ENCODE data around the gene SUSD6. TPM values are rescaled to one million over a fixed set of nuclear protein-coding genes. Genes with fewer than 3 reads are reported as not detected.

The SUSD6 gene
- total and polyA plus RNA-seq, 9 of the 15 experiments (the other 6 are each of a cell fraction or from before 2014, with no cell fraction given) = 2.9 to 20.7 (median 5.6) TPM

GRCh38 chr14:69626132-69626500 is 14.7 kb downstream of the SUSD6 start (continued):
- TF ChIP-seq FOXA3 (CRISPR knock-in tag; conservative IDR thresholded peaks at IDR 0.05 in 1 of 2, IDR thresholded peaks at IDR 0.05 in 1 of 2) (no peak), RBBP5 (IDR thresholded peaks at IDR 0.05; ENCODE audit: borderline replicate concordance, insufficient read depth, low read length, poor library complexity, severe bottlenecking) (no peak), SPI1 (IDR thresholded peaks at IDR 0.05; ENCODE audit: borderline replicate concordance, low read depth, low read length) (no peak), SRSF3 (IDR thresholded peaks at IDR 0.05; ENCODE audit: insufficient read depth, low read length) (no peak), ZNF77 (CRISPR knock-in tag; IDR thresholded peaks at IDR 0.05) (no peak), ZNF124 (CRISPR knock-in tag; IDR thresholded peaks at IDR 0.05) (no peak), ZNF12 (CRISPR knock-in tag; IDR thresholded peaks at IDR 0.05) (no peak), BMI1 (IDR thresholded peaks at IDR 0.05; ENCODE audit: low read length) (no peak), ZNF133 (CRISPR knock-in tag; IDR thresholded peaks at IDR 0.05) (no peak), HDAC2 (IDR thresholded peaks at IDR 0.05) (0 out of 2 replicates have a peak, but pooled peaks have one; percentile 41), KLF16 (IDR thresholded peaks at IDR 0.05) (peak; percentile 57; the same call in 1 of the 2 replicates), TARDBP (IDR thresholded peaks at IDR 0.05) (no peak), SMARCE1 (IDR thresholded peaks at IDR 0.05) (peak; percentile 65), SIN3A (IDR thresholded peaks at IDR 0.05; ENCODE audit: borderline replicate concordance in 2 of 2, control insufficient read depth in 1 of 2, low read depth in 2 of 2, low read length in 2 of 2) (no peak), DPF2 (IDR thresholded peaks at IDR 0.05) (peak; percentile 75), CBFA2T3 (IDR thresholded peaks at IDR 0.05) (peak; percentile 89), MTA1 (IDR thresholded peaks at IDR 0.05; ENCODE audit: borderline replicate concordance) (no peak), GMEB1 (CRISPR knock-in tag; IDR thresholded peaks at IDR 0.05) (no peak), MYC (IDR thresholded peaks at IDR 0.05; ENCODE audit: low read depth, low read length) (no peak), MYC (CRISPR knock-in tag; IDR thresholded peaks at IDR 0.05; ENCODE audit: borderline replicate concordance, low read depth) (no peak), FOXA1 (IDR thresholded peaks at IDR 0.05; ENCODE audit: borderline replicate concordance) (no peak), SMARCA4 (IDR thresholded peaks at IDR 0.05) (peak; percentile 78), POLR2AphosphoS5 (IDR thresholded peaks at IDR 0.05; ENCODE audit: control insufficient read depth, insufficient read depth, low read depth, low read length) (peak; percentile 53; the same call in 1 of the 2 replicates), AFF4 (CRISPR knock-in tag; IDR thresholded peaks at IDR 0.05) (no peak)
- TF ChIP-seq, protein P1, sequence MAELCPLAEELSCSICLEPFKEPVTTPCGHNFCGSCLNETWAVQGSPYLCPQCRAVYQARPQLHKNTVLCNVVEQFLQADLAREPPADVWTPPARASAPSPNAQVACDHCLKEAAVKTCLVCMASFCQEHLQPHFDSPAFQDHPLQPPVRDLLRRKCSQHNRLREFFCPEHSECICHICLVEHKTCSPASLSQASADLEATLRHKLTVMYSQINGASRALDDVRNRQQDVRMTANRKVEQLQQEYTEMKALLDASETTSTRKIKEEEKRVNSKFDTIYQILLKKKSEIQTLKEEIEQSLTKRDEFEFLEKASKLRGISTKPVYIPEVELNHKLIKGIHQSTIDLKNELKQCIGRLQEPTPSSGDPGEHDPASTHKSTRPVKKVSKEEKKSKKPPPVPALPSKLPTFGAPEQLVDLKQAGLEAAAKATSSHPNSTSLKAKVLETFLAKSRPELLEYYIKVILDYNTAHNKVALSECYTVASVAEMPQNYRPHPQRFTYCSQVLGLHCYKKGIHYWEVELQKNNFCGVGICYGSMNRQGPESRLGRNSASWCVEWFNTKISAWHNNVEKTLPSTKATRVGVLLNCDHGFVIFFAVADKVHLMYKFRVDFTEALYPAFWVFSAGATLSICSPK (IDR thresholded peaks at IDR 0.05; ENCODE audit: borderline replicate concordance) = no peak
